ENCODE data around the gene HUS1. TPM values are rescaled to one million over a fixed set of nuclear protein-coding genes. Genes with fewer than 3 reads are reported as not detected.

HUS1 gene
- total and polyA plus RNA-seq, 2 experiments from 2014 or later: 16.1 to 27.7 TPM

- Histone ChIP-seq H3K79me2 (no peaks in the 10 kb centered on the region), H3K27ac (no peak within 1 kb of the TSS), H3K4me2 (no peak within 1 kb of the TSS), H3K4me3 (no peak within 1 kb of the TSS), H2AFZ (no peak within 1 kb of the TSS), H3K27me3 (no peaks in the 10 kb centered on the region), H3K36me3 (replicated peaks; ENCODE audit: insufficient read depth, low read depth) (no peaks in the 10 kb centered on the region), H3K9me3 (ENCODE audit: low read depth) (no peaks in the 10 kb centered on the region), H3K4me1 (ENCODE audit: insufficient read depth) (peaks cover 7% of the 10 kb centered on the region), H4K20me1 (ENCODE audit: insufficient read depth, poor library complexity, severe bottlenecking) (no peaks in the 10 kb centered on the region), H3K9me2 (replicated peaks; ENCODE audit: insufficient read depth) (no peaks in the 10 kb centered on the region)
- no peak for TF ChIP-seq CTCF (IDR thresholded peaks at IDR 0.05; ENCODE audit: poor library complexity)
- TF ChIP-seq EZH2phosphoT487 (IDR thresholded peaks at IDR 0.05; ENCODE audit: low read depth, severe bottlenecking, unreplicated experiment): no peak
- no peak for TF ChIP-seq EZH2 (IDR thresholded peaks at IDR 0.05; ENCODE audit: borderline replicate concordance)
- no peak for DNase-seq (ENCODE audit: low spot score)
- 81% methylated on average over 7 of the region's 7 CpGs for WGBS (ENCODE audit: low lambda C conversion rate, missing lambda C conversion rate)
Measured at GRCh38 chr7:47948141-47948790, 31.1 kb downstream of the HUS1 start, which contains the start of gene PKD1L1. PKD1L1 (minus strand) TSS chr7:47948466; CDS start chr7:47948440, 26 bp downstream.

- Histone ChIP-seq H3K4me1 (ENCODE audit: insufficient read depth) (peaks cover 7% of the 10 kb centered on the region), H3K4me2 (no peak overlapping the region), H3K27ac (no peak overlapping the region), H3K36me3 (replicated peaks; ENCODE audit: insufficient read depth, low read depth) (no peaks in the 10 kb centered on the region), H3K79me2 (no peaks in the 10 kb centered on the region), H3K4me3 (no peak overlapping the region), H3K9me3 (ENCODE audit: low read depth) (no peaks in the 10 kb centered on the region), H2AFZ (no peak overlapping the region), H3K27me3 (no peaks in the 10 kb centered on the region), H4K20me1 (ENCODE audit: insufficient read depth, poor library complexity, severe bottlenecking) (no peaks in the 10 kb centered on the region), H3K9me2 (replicated peaks; ENCODE audit: insufficient read depth) (no peaks in the 10 kb centered on the region)
- TF ChIP-seq EZH2 (IDR thresholded peaks at IDR 0.05; ENCODE audit: borderline replicate concordance) (no peak), EZH2phosphoT487 (IDR thresholded peaks at IDR 0.05; ENCODE audit: low read depth, severe bottlenecking, unreplicated experiment) (no peak), CTCF (IDR thresholded peaks at IDR 0.05; ENCODE audit: poor library complexity) (no peak)
- 95% methylated on average over 7 of the region's 7 CpGs for WGBS (ENCODE audit: low lambda C conversion rate, missing lambda C conversion rate)
- DNase-seq (ENCODE audit: low spot score): no peak
Measured at GRCh38 chr7:47947355-47947749, 32.1 kb downstream of the HUS1 start.

DNA sequence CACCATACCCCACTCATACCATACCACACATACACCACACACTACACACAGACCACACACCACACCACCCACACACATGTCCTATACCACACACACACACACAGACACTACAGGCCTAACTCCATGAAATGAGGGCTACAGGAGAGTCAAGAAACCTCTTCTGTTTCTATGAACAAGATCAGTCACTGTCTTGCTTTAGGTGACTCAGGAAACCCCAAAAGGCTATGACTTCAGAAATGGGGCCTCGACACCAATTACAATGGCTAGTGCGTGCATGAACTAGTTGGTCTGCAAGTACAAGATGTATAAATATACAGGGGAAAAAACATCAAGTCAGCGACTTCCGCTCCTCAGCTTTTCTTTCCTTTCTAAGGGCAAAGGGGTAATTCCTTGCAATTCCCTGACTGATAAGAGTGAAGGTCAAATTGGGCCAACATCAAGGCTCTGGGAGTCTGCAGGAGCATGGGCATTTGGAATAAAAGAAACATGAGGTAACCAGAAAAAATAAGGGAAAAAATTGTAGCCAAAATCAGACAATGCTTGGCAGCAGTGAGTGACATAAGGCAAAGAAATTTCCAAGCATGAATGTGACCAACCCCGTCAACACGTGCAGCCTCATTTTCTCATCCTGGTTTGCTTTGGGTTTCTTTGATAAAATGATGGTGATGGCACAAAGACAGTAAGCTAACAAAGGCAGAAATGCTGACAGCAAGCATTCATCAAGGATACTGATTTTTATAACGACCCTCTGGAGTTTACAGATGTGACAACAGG, 32.6 kb downstream of the HUS1 start:
- no peaks in the 10 kb centered on the region for H3K36me3 ChIP-seq (replicated peaks; ENCODE audit: insufficient read depth, low read depth)
- 85% methylated on average over 7 of the region's 7 CpGs for WGBS (ENCODE audit: low lambda C conversion rate, missing lambda C conversion rate)
- H3K79me2 ChIP-seq: no peaks in the 10 kb centered on the region
- H3K9me2 ChIP-seq (replicated peaks; ENCODE audit: insufficient read depth): no peaks in the 10 kb centered on the region
- H3K27me3 ChIP-seq: no peaks in the 10 kb centered on the region
- no peaks in the 10 kb centered on the region for H4K20me1 ChIP-seq (ENCODE audit: insufficient read depth, poor library complexity, severe bottlenecking)
- no peak for DNase-seq (ENCODE audit: low spot score)
- no peaks in the 10 kb centered on the region for H3K9me3 ChIP-seq (ENCODE audit: low read depth)
- H3K4me2 ChIP-seq: no peak overlapping the region
- no peak overlapping the region for H3K27ac ChIP-seq
- H3K4me3 ChIP-seq: no peak overlapping the region
- H2AFZ ChIP-seq: no peak overlapping the region
- TF ChIP-seq CTCF (IDR thresholded peaks at IDR 0.05; ENCODE audit: poor library complexity): no peak
- no peak for TF ChIP-seq EZH2phosphoT487 (IDR thresholded peaks at IDR 0.05; ENCODE audit: low read depth, severe bottlenecking, unreplicated experiment)
- TF ChIP-seq EZH2 (IDR thresholded peaks at IDR 0.05; ENCODE audit: borderline replicate concordance): no peak
- peaks cover 7% of the 10 kb centered on the region for H3K4me1 ChIP-seq (ENCODE audit: insufficient read depth)

Data from hepatocyte (in vitro differentiated cells).